ENCODE measurements around the gene OR1G1.
"Not testable (repeated sequence)": the region's sequence is repeated elsewhere in the genome, so short reads cannot be mapped to it uniquely, and the experiment has no call there.

The OR1G1 gene

GRCh38 chr17:3127451-3127850 lies at the start of gene OR1G1:
TSS of gene OR1G1 (minus strand) at chr17:3127551. CDS start at chr17:3127551, 0 bp downstream.
- Histone ChIP-seq H3K36me3 (ENCODE audit: control insufficient read depth, insufficient read depth, low read length) (no peaks in the 10 kb centered on the region), H3K27ac (ENCODE audit: low read depth, low read length) (no peak within 1 kb of the TSS), H3K4me1 (ENCODE audit: control insufficient read depth, insufficient read depth, low read length) (no peaks in the 10 kb centered on the region), H3K27me3 (ENCODE audit: control insufficient read depth, insufficient read depth, low read length) (no peaks in the 10 kb centered on the region), H3K9ac (ENCODE audit: low read length) (no peak within 1 kb of the TSS), H3K4me3 (ENCODE audit: low read length) (no peak within 1 kb of the TSS)

- Histone ChIP-seq H3K4me1 (ENCODE audit: control insufficient read depth, insufficient read depth, low read length) (no peaks in the 10 kb centered on the region), H3K9ac (ENCODE audit: low read length) (no peak overlapping the region), H3K36me3 (ENCODE audit: control insufficient read depth, insufficient read depth, low read length) (no peaks in the 10 kb centered on the region), H3K27ac (ENCODE audit: low read depth, low read length) (no peak overlapping the region), H3K4me3 (ENCODE audit: low read length) (no peak overlapping the region), H3K27me3 (ENCODE audit: control insufficient read depth, insufficient read depth, low read length) (no peaks in the 10 kb centered on the region)
Measured at GRCh38 chr17:3167574-3167973, 40.2 kb upstream of the OR1G1 start.

GRCh38 chr17:3157218-3157617 lies 29.9 kb upstream of the OR1G1 start:
- Histone ChIP-seq H3K4me3 (ENCODE audit: low read length) (no peak overlapping the region), H3K36me3 (ENCODE audit: control insufficient read depth, insufficient read depth, low read length) (no peaks in the 10 kb centered on the region), H3K27ac (ENCODE audit: low read depth, low read length) (no peak overlapping the region), H3K4me1 (ENCODE audit: control insufficient read depth, insufficient read depth, low read length) (no peaks in the 10 kb centered on the region), H3K9ac (ENCODE audit: low read length) (no peak overlapping the region), H3K27me3 (ENCODE audit: control insufficient read depth, insufficient read depth, low read length) (no peaks in the 10 kb centered on the region)

GRCh38 chr17:3137494-3137893 lies 10.1 kb upstream of the OR1G1 start:
- not testable (repeated sequence) for H3K27ac ChIP-seq (ENCODE audit: low read depth, low read length); H3K36me3 ChIP-seq (ENCODE audit: control insufficient read depth, insufficient read depth, low read length); H3K4me3 ChIP-seq (ENCODE audit: low read length); H3K9ac ChIP-seq (ENCODE audit: low read length); H3K27me3 ChIP-seq (ENCODE audit: control insufficient read depth, insufficient read depth, low read length); H3K4me1 ChIP-seq (ENCODE audit: control insufficient read depth, insufficient read depth, low read length)

- no peaks in the 10 kb centered on the region for H3K4me1 ChIP-seq (ENCODE audit: control insufficient read depth, insufficient read depth, low read length)
- H3K36me3 ChIP-seq (ENCODE audit: control insufficient read depth, insufficient read depth, low read length): no peaks in the 10 kb centered on the region
- no peak within 1 kb of the TSS for H3K27ac ChIP-seq (ENCODE audit: low read depth, low read length)
- H3K27me3 ChIP-seq (ENCODE audit: control insufficient read depth, insufficient read depth, low read length): no peaks in the 10 kb centered on the region
- no peak within 1 kb of the TSS for H3K4me3 ChIP-seq (ENCODE audit: low read length)
- H3K9ac ChIP-seq (ENCODE audit: low read length): no peak within 1 kb of the TSS
Measured at GRCh38 chr17:3104322-3104721, 23.0 kb downstream of the OR1G1 start, which contains the start of gene OR1D2. TSS of gene OR1D2 (minus strand) at chr17:3104422. CDS start at chr17:3092996, 11,426 bp downstream.
